GM18867 (cell line): ENCODE results near the gene SIM2.

Experiments used
- ATAC-seq: cut with Tn5 transposase; IDR thresholded peaks from one replicate; pipeline ENCODE4 v1.9.1; 2021; ENCODE audit warnings: mild to moderate bottlenecking, moderate library complexity; ENCODE audit not compliant: unreplicated experiment

The SIM2 gene

GRCh38 chr21:36699546-36700294, 805 bp downstream of the SIM2 start:
- ATAC-seq = no peak

- ATAC-seq = no peak
Observed at GRCh38 chr21:36700295-36700970, 1.5 kb downstream of the SIM2 start.

GRCh38 chr21:36700971-36701755, 2.2 kb downstream of the SIM2 start:
- ATAC-seq = no peak

- no peak for ATAC-seq
Observed at GRCh38 chr21:36701756-36702621, 3.1 kb downstream of the SIM2 start.

GRCh38 chr21:36702622-36702968, 3.7 kb downstream of the SIM2 start:
- no peak for ATAC-seq

- no peak for ATAC-seq
Observed at GRCh38 chr21:36703123-36703522, 4.2 kb downstream of the SIM2 start.

- no peak for ATAC-seq
Observed at GRCh38 chr21:36703626-36704280, 4.8 kb downstream of the SIM2 start.

- ATAC-seq = no peak
Observed at GRCh38 chr21:36704281-36704957, 5.5 kb downstream of the SIM2 start.

GRCh38 chr21:36704958-36705678, 6.2 kb downstream of the SIM2 start:
- no peak for ATAC-seq

- ATAC-seq = no peak
Observed at GRCh38 chr21:36705679-36706481, 7.0 kb downstream of the SIM2 start.

- no peak for ATAC-seq
Observed at GRCh38 chr21:36706482-36706852, 7.6 kb downstream of the SIM2 start.

GRCh38 chr21:36706951-36707762, 8.2 kb downstream of the SIM2 start:
- no peak for ATAC-seq

- no peak for ATAC-seq
Observed at GRCh38 chr21:36707763-36708285, 8.9 kb downstream of the SIM2 start.

- ATAC-seq = no peak
Observed at GRCh38 chr21:36708286-36709029, 9.5 kb downstream of the SIM2 start.

GRCh38 chr21:36709030-36709867, 10.3 kb downstream of the SIM2 start:
- no peak for ATAC-seq
